ENCODE results near the gene FBXO15. TPM values are rescaled to one million over a fixed set of nuclear protein-coding genes. Genes with fewer than 3 reads are reported as not detected.

The FBXO15 gene
- total RNA-seq, 1 donor from 2014 or later = not detected

DNA sequence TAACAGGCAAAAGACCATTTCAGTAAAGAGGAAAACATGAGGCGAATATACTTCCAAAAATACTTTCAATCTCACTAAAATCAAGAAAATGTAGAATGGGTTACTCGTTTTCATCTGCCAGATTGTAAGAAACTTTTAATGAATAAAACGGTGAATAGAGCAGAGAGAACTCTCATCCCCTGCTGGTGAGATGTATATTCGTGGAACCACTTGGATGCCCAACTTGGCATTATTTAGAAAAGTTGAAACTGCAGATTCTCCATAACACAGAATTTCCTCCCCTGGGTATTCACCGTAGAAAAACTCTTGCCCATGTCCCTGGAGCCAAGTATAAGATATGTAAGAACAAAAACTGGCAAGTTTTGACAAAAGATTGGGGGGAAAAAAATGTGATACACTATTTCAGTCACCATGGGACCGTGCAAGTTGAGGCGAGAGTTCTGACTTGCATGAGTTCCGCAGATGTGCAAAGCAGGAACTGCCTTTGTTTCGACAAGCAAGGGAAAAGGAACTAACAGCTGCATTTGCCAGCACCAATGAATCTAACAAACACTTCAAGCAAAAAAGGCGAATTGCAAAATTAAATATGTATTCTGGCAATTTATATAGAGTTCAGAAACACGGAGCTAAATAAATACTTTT, 15.5 kb upstream of the FBXO15 start:
- intact Hi-C loops (cut with DNase I) = no loop called here
- ATAC-seq (no peak), DNase-seq (ENCODE audit: missing footprints) (no peak)

DNA sequence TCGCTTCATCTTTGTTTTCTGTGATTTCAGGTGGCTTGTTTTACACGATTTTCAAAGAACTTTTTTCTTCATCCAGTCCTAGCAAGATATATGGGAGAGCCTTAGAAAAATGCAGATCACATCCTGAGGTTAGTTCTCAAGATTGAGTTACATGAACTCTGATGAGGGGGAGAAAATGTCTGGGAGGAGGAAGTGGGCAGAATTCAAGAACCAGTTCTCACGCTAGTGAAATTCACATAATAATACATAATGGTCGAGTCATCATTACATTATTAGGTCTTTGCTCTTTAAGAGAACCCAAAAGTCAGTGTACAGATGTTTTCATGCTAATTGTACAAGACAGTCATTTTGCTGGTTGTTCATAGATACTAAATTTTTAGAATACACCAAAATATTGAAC, 7.6 kb upstream of the FBXO15 start:
- DNase-seq (ENCODE audit: missing footprints) (no peak), ATAC-seq (no peak)
- intact Hi-C loops (cut with DNase I) = no loop called here

DNA sequence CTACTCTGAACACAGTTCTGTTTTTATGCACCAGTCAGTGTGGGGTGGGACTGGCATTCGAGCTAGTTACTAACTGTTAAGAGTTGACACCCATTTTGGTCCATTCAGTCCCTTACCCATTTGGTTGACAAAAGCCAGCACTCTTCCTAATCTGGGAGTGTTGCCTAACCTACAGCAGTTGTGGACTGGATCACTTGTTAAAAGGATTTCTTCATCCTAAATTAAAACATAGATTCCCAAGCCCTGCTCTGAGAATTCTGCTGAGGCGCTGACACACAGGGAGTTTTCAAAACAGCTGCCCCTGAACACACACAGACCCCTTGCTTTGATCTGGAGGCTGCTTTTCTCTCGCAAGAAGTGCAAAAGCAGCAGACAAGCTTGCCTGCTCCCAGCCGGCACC, 7.1 kb upstream of the FBXO15 start:
- no peak for DNase-seq (ENCODE audit: missing footprints)
- intact Hi-C loops (cut with DNase I) = no loop called here
- no peak for ATAC-seq

DNA sequence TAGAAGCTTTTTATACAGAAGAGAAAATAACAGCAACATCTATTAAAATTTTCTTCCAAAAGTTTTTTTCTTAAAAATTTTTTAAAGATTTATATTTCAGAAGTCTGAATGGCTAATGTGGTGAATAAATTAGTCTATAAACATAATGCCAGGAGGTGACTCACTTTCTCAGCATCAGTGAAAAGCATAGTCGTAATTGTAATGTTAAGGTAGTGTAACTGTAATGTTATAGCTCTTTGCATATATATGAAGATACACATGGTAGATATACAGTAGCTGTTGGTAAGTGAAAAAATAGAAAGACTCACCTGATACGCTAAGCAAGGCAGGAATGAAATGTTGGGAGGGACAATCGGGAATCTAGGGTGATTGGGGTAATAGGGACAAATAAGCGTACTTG, 6.2 kb upstream of the FBXO15 start:
- no peak for DNase-seq (ENCODE audit: missing footprints)
- ATAC-seq = no peak
- intact Hi-C loops (cut with DNase I) = no loop called here

DNA sequence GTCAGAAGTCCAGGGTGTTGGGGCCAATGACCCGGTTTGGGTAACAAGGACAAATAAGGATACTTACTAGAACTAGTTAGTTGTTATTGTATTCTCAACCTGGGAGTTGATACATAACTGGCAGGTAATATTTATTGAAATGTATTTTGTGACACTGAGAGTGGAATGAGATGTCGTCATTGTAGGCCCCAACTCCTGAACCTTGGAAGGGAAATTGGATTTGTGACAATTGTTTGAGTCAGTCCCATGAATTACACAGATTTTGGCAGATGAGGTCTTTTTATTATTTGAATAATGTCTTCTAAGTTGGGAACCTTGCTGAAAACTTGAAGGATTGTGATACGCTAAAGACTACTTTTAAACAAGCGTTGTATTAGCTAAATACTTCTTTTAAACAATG, 5.7 kb upstream of the FBXO15 start:
- intact Hi-C loops (cut with DNase I) = no loop called here
- ATAC-seq (no peak), DNase-seq (ENCODE audit: missing footprints) (no peak)

DNA sequence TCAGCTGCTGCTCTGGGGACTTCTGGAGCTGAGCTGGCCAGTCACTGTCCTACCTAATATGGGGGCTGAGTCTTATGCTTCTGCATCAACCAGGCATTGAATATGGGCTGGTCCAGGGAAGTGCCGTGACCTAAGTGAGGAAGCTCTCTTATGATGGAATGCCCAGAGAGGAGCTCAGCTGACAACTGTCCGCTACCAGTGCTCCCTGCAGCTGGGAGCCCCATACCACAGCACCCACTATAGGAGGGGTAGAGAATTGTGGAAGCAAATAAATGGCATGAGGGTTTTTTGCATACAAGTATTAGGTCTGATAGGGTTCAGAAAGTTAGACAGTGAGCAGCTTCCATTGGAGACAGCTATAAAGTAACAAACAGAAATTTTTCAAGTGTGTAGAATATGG, 5.2 kb upstream of the FBXO15 start:
- ATAC-seq (no peak), DNase-seq (ENCODE audit: missing footprints) (no peak)
- intact Hi-C loops (cut with DNase I) = no loop called here

DNA sequence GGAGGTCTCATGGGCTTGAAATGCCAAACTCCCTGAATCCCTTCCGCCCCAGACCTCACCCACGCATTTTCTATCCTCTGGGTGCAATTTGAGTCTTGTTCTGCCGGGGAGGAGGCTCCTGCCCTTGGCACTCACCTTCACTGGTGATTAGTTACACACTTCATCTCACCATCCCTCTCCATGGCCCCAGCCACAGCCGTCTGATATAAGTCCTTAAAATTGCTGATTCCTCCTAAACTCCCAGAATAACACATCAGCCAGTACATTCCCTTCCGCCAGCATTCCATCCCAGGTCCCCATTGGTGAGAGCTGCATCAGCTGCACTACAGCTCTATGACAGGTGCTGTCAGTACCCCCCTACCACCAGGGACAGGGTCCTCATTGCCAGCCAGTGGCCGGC, 4.6 kb upstream of the FBXO15 start:
- DNase-seq (ENCODE audit: missing footprints) (no peak), ATAC-seq (no peak)
- intact Hi-C loops (cut with DNase I) = no loop called here

DNA sequence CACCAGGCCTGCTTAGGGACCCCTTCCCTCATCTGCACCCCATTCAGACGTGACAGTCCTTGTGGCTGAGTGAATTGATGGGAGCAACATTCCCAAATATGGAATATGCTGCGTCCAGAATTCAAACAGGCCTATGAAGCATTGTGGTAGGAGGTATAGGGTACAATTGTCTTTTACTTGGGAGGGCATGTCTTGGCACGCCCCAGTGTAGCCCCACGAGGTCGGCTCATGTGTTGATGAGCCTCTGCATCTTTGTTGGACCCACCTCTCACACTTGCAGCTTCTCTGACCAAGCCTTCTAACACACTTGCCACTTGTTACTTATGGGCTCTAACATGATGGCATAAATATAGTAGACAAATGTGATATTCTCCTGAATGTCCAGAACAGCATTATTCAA, 2.2 kb upstream of the FBXO15 start:
- no peak for DNase-seq (ENCODE audit: missing footprints)
- intact Hi-C loops (cut with DNase I) = loop anchor here (2.0 to 5.0 kb wide), 2 partner anchors 347 to 447 kb away; partner anchors contain the start of genes CNDP2 and ZNF407
- ATAC-seq = no peak

DNA sequence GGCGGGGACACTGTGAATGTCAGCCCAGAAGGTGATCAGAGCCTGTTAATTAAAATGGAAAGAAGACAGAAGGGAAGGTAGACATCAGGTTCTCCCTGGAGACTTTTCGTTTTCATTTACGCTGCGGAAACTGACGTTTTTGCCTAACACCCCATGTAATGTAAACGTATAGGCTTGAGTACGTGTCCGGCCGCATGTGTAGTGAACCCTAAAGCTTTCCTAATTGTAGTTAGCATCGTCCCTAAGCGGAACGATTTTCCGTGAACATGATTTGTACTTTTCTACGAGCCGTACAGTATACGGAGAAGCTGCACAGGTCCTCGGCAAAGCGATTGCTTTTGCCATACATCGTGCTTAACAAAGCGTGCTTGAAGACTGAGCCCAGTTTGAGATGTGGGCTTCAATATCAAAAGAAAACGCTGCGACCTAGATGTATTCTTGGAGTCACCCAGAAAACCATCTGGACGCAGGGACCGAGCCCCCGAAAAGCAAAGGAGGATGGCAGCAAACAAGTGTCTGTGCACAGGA, 973 bp upstream of the FBXO15 start:
- intact Hi-C loops (cut with DNase I) = loop anchor here (2.0 to 5.0 kb wide), 2 partner anchors 349 to 448 kb away; partner anchors contain the start of genes CNDP2 and ZNF407
- no peak for DNase-seq (ENCODE audit: missing footprints)
- ATAC-seq = no peak

DNA sequence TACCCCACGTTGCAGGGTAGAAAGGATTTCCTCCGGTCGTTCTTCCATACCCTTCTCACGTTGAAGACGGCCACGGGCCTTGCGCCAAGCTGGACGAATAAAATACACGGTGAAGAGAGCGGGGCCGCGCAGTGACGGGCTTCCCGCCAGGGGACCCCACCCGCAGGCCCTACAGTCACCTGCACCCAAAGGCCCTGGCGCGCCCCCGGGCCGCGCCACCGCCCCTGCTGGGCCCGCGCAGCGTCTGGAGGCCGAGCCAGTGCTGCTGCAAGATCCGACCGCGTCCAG, 199 bp downstream of the FBXO15 start:
- no peak for DNase-seq (ENCODE audit: missing footprints)
- ATAC-seq = no peak
- intact Hi-C loops (cut with DNase I) = loop anchor here (5.0 kb wide), 1 partner anchor 350 kb away; the partner anchor contains the start of gene CNDP2

DNA sequence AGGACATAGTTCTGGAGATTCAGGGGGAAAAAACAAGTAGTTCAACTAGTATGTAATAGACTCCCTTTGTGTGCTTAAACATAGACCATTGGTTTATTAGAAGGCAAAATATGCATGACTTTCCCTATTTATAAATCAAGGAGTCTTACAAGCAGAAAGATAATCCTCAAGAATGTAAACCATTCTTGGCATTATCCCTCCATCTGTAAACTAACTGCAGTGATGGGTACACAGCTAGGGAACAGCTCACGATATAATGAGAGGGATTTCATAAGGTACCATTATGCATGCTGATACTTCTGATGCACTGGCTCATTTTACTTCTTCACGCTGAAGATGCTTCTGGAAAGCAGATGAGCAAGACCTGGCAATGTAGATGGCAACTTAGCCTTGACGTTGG, 878 bp downstream of the FBXO15 start:
- DNase-seq (ENCODE audit: missing footprints) (no peak), ATAC-seq (no peak)
- intact Hi-C loops (cut with DNase I) = loop anchor here (5.0 kb wide), 1 partner anchor 351 kb away; the partner anchor contains the start of gene CNDP2

DNA sequence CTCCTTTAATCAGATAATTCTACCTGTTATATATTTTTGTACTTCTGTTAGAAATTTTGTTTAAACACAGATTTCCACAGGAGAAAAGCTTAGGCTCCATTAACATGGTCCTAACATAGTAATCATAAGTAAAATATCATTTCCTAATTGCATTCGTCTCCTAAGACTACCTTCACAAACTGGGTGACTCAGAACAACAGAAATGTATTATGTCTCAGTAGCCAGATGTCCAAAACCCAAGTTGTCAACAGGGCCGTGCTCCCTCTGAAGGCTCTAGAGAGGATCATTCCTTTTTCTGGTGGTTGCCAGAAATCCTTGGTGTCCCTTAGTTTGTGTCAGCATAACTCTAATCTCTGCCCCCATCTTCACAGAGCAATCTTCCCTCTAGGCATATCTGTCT, 5.4 kb downstream of the FBXO15 start:
- intact Hi-C loops (cut with DNase I) = no loop called here
- no peak for DNase-seq (ENCODE audit: missing footprints)
- no peak for ATAC-seq

DNA sequence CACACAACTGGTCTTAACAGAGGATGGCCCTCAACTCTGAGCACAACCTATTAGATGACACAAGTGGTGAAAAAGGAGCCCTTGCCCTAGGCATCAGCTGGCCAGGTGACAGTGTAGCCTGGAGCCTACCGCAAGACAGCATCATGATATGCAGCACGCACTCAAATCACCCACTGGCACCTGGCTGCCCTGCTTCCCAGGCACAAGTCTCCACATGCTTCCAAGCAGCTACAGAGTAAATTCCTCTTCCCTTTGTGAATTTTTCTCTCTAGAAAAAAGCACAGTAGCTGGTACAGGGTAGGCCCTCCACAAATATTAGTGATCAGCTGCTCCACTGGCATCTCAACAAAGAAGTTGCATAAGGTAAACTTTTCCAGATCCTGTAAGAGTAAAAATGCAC, 6.0 kb downstream of the FBXO15 start:
- ATAC-seq (no peak), DNase-seq (ENCODE audit: missing footprints) (no peak)
- intact Hi-C loops (cut with DNase I) = no loop called here

DNA sequence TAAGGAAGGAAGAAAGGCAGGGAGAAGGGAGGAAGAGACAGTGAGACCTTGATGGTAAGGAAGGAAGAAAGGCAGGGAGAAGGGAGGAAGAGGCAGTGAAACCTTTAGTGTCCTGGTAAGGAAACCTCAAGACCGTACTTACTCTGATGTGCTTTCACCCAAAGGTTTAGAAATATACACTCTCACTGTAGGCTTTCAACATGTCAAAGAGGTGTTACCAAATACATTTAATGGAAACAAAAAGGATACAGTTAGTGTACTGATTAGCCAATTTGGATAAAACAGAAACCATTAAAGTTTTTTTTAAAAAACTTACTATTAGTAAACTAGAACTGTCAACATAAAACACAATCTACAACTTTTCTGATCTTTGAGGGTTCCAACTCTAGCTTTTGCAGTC, 7.1 kb downstream of the FBXO15 start:
- DNase-seq (ENCODE audit: missing footprints) (no peak), ATAC-seq (no peak)
- intact Hi-C loops (cut with DNase I) = no loop called here

DNA sequence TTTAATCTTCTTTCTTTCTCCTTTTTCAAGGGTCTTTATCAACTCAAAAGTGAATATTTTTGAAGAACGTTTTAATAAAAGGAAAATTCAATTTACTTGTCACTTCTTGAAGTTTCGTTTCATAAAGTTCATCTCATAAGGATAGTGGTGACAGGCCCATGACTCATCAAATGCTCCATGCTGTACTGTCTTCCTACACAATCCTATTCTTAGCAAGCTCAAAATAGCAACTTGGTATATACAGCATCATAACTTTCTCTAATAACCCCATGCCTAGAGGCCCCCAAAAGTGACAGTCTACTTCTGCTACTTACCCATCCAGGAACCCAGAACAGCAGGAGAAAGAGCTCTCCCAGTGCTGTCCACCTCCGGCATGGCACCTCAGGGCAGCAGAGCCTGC, 7.7 kb downstream of the FBXO15 start:
- ATAC-seq (no peak), DNase-seq (ENCODE audit: missing footprints) (no peak)
- intact Hi-C loops (cut with DNase I) = no loop called here

DNA sequence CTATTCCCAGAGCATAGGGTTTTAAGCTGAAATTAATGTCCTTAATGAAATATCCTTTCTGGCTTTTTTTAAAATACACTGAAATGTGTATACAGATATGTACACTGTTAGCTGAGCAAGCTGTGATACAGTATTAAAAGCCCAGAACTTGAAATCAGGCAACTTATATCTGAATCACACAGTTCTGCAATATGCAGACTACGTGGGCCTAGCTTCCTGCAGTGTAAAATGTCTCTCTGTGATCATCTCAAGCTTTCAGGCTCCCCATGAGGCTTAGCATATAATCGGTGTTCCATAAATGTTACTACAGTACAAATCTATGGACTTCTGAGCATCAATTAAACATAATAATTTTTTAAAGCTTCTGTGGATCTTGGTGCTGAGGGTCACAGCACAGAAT, 8.2 kb downstream of the FBXO15 start:
- no peak for ATAC-seq
- no peak for DNase-seq (ENCODE audit: missing footprints)
- intact Hi-C loops (cut with DNase I) = no loop called here

DNA sequence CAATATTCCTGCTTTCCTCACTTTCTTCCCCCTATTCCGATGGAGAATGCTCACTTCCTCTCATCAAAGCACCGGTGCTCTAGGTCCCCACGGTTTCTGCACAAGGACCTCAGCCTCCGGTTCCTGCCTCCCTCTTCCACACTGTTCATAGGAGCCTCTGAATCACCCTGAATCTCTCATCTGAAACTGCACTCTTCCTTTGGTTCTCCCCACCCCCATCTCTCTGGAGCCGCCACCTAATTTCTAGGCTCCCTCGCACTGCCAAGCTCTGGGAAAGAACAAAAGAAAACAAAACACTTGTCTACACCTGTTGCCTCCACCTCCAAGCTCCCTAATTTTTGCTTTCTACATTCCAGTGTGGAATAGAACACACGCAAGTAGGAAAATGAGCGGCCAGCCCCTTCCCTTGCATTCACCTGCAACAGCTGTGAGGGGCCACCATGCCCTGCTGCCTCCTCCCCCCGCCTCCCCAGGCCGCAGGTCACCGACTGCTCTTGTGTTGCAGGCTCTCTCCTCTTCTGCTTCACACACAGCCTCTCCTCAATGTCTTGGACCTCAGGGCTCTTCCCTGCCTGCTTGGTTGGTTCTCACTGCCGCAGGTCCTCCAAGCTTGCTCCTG, 9.6 kb downstream of the FBXO15 start:
- ATAC-seq = no peak
- no peak for DNase-seq (ENCODE audit: missing footprints)
- intact Hi-C loops (cut with DNase I) = no loop called here

DNA sequence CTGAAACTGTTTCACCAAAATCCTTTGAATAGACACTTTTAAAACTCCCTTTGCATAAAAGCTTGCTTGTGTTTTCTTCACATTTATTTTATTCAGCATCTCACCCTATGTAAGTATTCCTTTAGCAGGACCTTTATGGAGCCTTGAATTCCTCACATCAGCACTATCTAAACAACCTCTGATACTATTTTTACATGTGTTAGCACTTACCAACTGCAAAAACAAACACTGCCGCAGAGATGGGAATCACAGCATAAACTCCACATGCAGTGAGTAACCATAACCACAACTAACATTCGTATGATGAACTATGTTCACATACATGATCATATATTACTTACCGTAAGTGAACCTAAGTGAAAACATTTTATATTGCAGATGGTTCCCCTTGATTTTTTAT, 15.4 kb downstream of the FBXO15 start:
- intact Hi-C loops (cut with DNase I) = no loop called here
- no peak for ATAC-seq
- no peak for DNase-seq (ENCODE audit: missing footprints)

DNA sequence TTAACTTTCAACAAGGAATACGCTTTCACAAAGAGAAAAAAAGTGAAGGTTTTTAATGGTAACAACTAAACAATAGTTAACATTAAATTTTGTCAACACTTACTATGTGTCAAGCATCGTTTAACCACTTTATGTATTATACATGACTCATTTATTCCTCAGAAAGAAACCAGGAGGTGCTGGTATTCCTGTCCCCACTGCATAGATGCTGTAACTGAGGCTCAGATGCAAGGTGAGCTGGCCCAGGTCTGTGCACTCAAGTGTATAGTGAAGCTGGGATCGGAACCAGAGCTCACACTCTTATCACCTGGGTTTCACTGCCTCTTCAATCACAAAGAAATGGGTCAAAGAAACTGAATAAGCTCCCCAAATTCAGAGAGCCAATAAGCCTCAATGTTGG, 16.5 kb downstream of the FBXO15 start:
- ATAC-seq (no peak), DNase-seq (ENCODE audit: missing footprints) (no peak)
- intact Hi-C loops (cut with DNase I) = no loop called here

DNA sequence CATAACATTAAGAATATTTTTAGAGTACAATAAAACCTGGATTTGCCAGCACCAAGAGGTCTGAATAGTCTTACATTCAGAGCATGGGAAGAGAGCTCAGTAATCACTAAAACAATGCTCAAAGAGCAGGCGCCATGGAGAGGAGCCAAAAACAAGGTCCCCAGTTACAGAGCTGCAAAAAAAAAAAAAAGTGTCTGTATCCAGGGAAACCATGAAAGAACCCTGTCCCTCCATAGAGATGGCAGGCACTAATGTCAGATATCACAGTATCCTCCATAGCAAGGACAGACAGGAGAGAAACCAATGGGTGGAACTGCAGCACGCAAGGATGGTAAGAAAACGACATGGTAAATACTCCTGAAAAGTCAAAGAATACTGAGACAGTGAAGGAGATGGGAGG, 19.5 kb downstream of the FBXO15 start:
- no peak for DNase-seq (ENCODE audit: missing footprints)
- intact Hi-C loops (cut with DNase I) = no loop called here
- ATAC-seq = no peak

Data from Right ventricle myocardium inferior (tissue), 1 donor.